Cardiac septum (tissue), 1 donor: ENCODE results near the gene CFAP58. TPM values are rescaled to one million over a fixed set of nuclear protein-coding genes. Genes with fewer than 3 reads are reported as not detected.

ENCODE experiments used
- DNase-seq: peaks from one replicate; pipeline ENCODE4 v3.0.0-alpha.2; 2020; ENCODE audit warnings: low spot score
- intact Hi-C: fragments of 100-400 bp; cut with DNase I; formaldehyde crosslinking; loops from one replicate; pipeline ENCODE4 v1.14.0; 2022
- total RNA-seq: library from RNA; stranded (reverse); fragmentation: NEBNext Ultra II Directional; extraction: Animal tissue kit (Norgen Biotek cat#: 25700); gene quantifications from one replicate; pipeline ENCODE4 v1.2.1, GENCODE V29; 2021
- donor health status: DM: no; HTN: no; CAD: no.

CFAP58 gene
- total RNA-seq, 1 donor from 2014 or later: 2.7 TPM

- peak; percentile 74 for DNase-seq
- intact Hi-C loops: loop anchor here (10.0 kb wide), 1 partner anchor 418 kb away; the partner anchor contains the start of gene STN1
These were observed 20.5 kb upstream of the CFAP58 start for GRCh38 chr10:104333032-104333727.

- peak; percentile 63 for DNase-seq
- intact Hi-C loops: loop anchor here (10.0 kb wide), 1 partner anchor 419 kb away; the partner anchor contains the start of gene STN1
These were observed 19.8 kb upstream of the CFAP58 start for GRCh38 chr10:104333728-104334373.

- intact Hi-C loops: loop anchor here (10.0 kb wide), 1 partner anchor 420 kb away; the partner anchor contains the start of gene STN1
- peak; percentile 41 for DNase-seq
These were observed 19.1 kb upstream of the CFAP58 start for GRCh38 chr10:104334561-104334960.

- intact Hi-C loops: loop anchor here (10.0 kb wide), 1 partner anchor 420 kb away; the partner anchor contains the start of gene STN1
- peak; percentile 75 for DNase-seq
These were observed 18.5 kb upstream of the CFAP58 start for GRCh38 chr10:104334965-104335650.

GRCh38 chr10:104336821-104337467 lies 16.7 kb upstream of the CFAP58 start:
- DNase-seq: peak; percentile 31
- intact Hi-C loops: loop anchor here (10.0 kb wide), 1 partner anchor 422 kb away; the partner anchor contains the start of gene STN1

- DNase-seq: peak; percentile 84
These were observed 16.1 kb upstream of the CFAP58 start for GRCh38 chr10:104337521-104337984.

GRCh38 chr10:104337985-104338735 lies 15.5 kb upstream of the CFAP58 start, which contains the start of gene ITPRIP:
TSS of gene ITPRIP (minus strand) at chr10:104338465. CDS start at chr10:104316051, 22,414 bp downstream.
- peak; percentile 91 for DNase-seq
- intact Hi-C loops: loop anchor here (2.0 to 10.0 kb wide), 2 partner anchors 37 to 423 kb away; partner anchors contain the start of gene STN1

More at GRCh38 chr10:104337521-104337984, 16.1 kb upstream of the CFAP58 start:
- intact Hi-C loops: loop anchor here (10.0 kb wide), 1 partner anchor 423 kb away; the partner anchor contains the start of gene STN1

GRCh38 chr10:104339469-104340110 lies 14.0 kb upstream of the CFAP58 start:
- intact Hi-C loops: loop anchor here (2.0 to 10.0 kb wide), 4 partner anchors 39 to 445 kb away; partner anchors contain the start of gene STN1
- peak; percentile 51 for DNase-seq

GRCh38 chr10:104340111-104340526 lies 13.5 kb upstream of the CFAP58 start:
- intact Hi-C loops: loop anchor here (10.0 kb wide), 2 partner anchors 295 to 445 kb away; no protein-coding TSS in a partner anchor
- DNase-seq: peak; percentile 22

GRCh38 chr10:104340641-104341040 lies 13.0 kb upstream of the CFAP58 start:
- intact Hi-C loops: loop anchor here (10.0 kb wide), 2 partner anchors 296 to 446 kb away; no protein-coding TSS in a partner anchor

GRCh38 chr10:104342941-104343411 lies 10.7 kb upstream of the CFAP58 start:
- intact Hi-C loops: loop anchor here (10.0 kb wide), 2 partner anchors 298 to 448 kb away; no protein-coding TSS in a partner anchor
- no peak for DNase-seq

More at GRCh38 chr10:104340641-104341040, 13.0 kb upstream of the CFAP58 start:
- DNase-seq: peak; percentile 12

- intact Hi-C loops: loop anchor here (10.0 kb wide), 2 partner anchors 299 to 449 kb away; no protein-coding TSS in a partner anchor
- no peak for DNase-seq
These were observed 9.4 kb upstream of the CFAP58 start for GRCh38 chr10:104344219-104344618.

GRCh38 chr10:104345515-104345914 lies 8.1 kb upstream of the CFAP58 start:
- intact Hi-C loops: loop anchor here (10.0 kb wide), 2 partner anchors 301 to 451 kb away; no protein-coding TSS in a partner anchor
- no peak for DNase-seq

GRCh38 chr10:104345941-104346340 lies 7.7 kb upstream of the CFAP58 start:
- intact Hi-C loops: loop anchor here (10.0 kb wide), 2 partner anchors 301 to 451 kb away; no protein-coding TSS in a partner anchor
- DNase-seq: no peak

GRCh38 chr10:104347295-104348045 lies 6.2 kb upstream of the CFAP58 start:
- no peak for DNase-seq
- intact Hi-C loops: loop anchor here (10.0 kb wide), 2 partner anchors 303 to 453 kb away; no protein-coding TSS in a partner anchor

GRCh38 chr10:104348601-104349000 lies 5.0 kb upstream of the CFAP58 start:
- no peak for DNase-seq
- intact Hi-C loops: loop anchor here (10.0 kb wide), 2 partner anchors 304 to 454 kb away; no protein-coding TSS in a partner anchor
